Testis (tissue), 2 donors: ENCODE results near the gene U2AF2.

ENCODE experiments used
- CTCF ChIP-seq, 3 experiments: fragments of 450-650 bp in 2 of 3; fragments of 200-600 bp in 1 of 3; sonication (generic) in 1 of 3; IDR thresholded peaks; one replicate each; pipeline ENCODE4 v1.5.1; 2016 to 2019; ENCODE audit warnings: antibody characterized with exemption in 3 of 3, mild to moderate bottlenecking in 2 of 3, moderate library complexity in 1 of 3
- POLR2A ChIP-seq: fragments of 450-650 bp; IDR thresholded peaks from one replicate; pipeline ENCODE4 v1.6.1; 2017; ENCODE audit warnings: antibody characterized with exemption, mild to moderate bottlenecking, moderate library complexity

DNA sequence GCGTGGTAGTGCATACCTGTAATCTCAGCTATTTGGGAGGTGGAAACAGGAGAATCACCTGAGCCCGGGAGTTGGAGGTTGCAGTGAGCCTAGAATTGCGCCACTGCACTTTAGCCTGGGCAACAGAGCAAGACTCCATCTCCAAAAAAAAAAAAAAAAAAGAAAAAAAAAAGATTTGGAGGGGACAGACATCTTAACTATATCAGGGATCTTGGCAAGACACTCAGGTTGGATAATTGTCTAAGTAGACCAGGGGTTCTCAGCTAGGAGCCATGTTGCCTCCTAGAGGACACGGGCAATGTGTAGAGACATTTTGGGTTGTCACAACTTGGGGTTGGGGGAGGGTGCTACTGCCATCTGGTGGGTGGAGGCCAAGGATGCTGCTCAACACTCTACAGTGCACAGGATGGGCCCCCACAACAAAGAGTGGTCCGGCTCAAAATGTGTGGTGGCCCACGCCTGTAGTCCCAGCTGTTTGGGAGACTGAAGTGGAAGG is 15.9 kb upstream of the U2AF2 start:
- TF ChIP-seq CTCF (IDR thresholded peaks at IDR 0.05) = no peak
- TF ChIP-seq POLR2A = no peak
